ENCODE data around the gene NLN. TPM values are rescaled to one million over a fixed set of nuclear protein-coding genes. Genes with fewer than 3 reads are reported as not detected.

Gene NLN
- total RNA-seq, 1 donor from 2014 or later, result 94.3 TPM

GRCh38 chr5:65750938-65751337 lies 28.9 kb downstream of the NLN start:
- Mint-ChIP-seq H3K9me3 (peaks cover 10% of the 10 kb centered on the region), H3K36me3 (peaks cover 11% of the 10 kb centered on the region), H3K27me3 (ENCODE audit: insufficient read depth, low read depth) (no peaks in the 10 kb centered on the region), H3K27ac (no peak overlapping the region), H3K4me3 (no peak overlapping the region), H3K4me1 (no peaks in the 10 kb centered on the region)
- no peak for DNase-seq (ENCODE audit: low spot score)
- Histone ChIP-seq H2AFZ (replicated peaks) (no peak overlapping the region), H3K9ac (no peak overlapping the region), H4K20me1 (ENCODE audit: low read depth) (peaks cover 25% of the 10 kb centered on the region), H3K36me3 (no peaks in the 10 kb centered on the region), H3K4me3 (no peak overlapping the region), H3F3A (ENCODE audit: low read depth) (no peaks in the 10 kb centered on the region), H3K4me2 (no peak overlapping the region), H3K27me3 (no peaks in the 10 kb centered on the region), H3K9me3 (ENCODE audit: low read depth) (no peaks in the 10 kb centered on the region), H3K4me1 (no peaks in the 10 kb centered on the region), H3K27ac (no peak overlapping the region), H3K79me2 (ENCODE audit: low read depth) (peaks cover 98% of the 10 kb centered on the region)
- TF ChIP-seq, protein P1, sequence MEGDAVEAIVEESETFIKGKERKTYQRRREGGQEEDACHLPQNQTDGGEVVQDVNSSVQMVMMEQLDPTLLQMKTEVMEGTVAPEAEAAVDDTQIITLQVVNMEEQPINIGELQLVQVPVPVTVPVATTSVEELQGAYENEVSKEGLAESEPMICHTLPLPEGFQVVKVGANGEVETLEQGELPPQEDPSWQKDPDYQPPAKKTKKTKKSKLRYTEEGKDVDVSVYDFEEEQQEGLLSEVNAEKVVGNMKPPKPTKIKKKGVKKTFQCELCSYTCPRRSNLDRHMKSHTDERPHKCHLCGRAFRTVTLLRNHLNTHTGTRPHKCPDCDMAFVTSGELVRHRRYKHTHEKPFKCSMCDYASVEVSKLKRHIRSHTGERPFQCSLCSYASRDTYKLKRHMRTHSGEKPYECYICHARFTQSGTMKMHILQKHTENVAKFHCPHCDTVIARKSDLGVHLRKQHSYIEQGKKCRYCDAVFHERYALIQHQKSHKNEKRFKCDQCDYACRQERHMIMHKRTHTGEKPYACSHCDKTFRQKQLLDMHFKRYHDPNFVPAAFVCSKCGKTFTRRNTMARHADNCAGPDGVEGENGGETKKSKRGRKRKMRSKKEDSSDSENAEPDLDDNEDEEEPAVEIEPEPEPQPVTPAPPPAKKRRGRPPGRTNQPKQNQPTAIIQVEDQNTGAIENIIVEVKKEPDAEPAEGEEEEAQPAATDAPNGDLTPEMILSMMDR (IDR thresholded peaks at IDR 0.05), result no peak
- TF ChIP-seq EZH2phosphoT487 (IDR thresholded peaks at IDR 0.05) (no peak), EZH2 (IDR thresholded peaks at IDR 0.05) (no peak)

- Histone ChIP-seq H3K4me3 (no peak overlapping the region), H3K79me2 (ENCODE audit: low read depth) (peaks cover 97% of the 10 kb centered on the region), H3K36me3 (no peaks in the 10 kb centered on the region), H3K4me2 (no peak overlapping the region), H3K9me3 (ENCODE audit: low read depth) (no peaks in the 10 kb centered on the region), H4K20me1 (ENCODE audit: low read depth) (peaks cover 35% of the 10 kb centered on the region), H3K9ac (no peak overlapping the region), H3F3A (ENCODE audit: low read depth) (no peaks in the 10 kb centered on the region), H3K4me1 (no peaks in the 10 kb centered on the region), H3K27me3 (no peaks in the 10 kb centered on the region), H3K27ac (no peak overlapping the region), H2AFZ (replicated peaks) (no peak overlapping the region)
- no peaks in the 10 kb centered on the region for H3K4me1 Mint-ChIP-seq
- TF ChIP-seq EZH2 (IDR thresholded peaks at IDR 0.05) (no peak), EZH2phosphoT487 (IDR thresholded peaks at IDR 0.05) (no peak)
- TF ChIP-seq, protein P1 (IDR thresholded peaks at IDR 0.05), result no peak
- no peak for DNase-seq (ENCODE audit: low spot score)
- no peaks in the 10 kb centered on the region for H3K27me3 Mint-ChIP-seq (ENCODE audit: insufficient read depth, low read depth)
- H3K4me3 Mint-ChIP-seq, result no peak overlapping the region
- peaks cover 1% of the 10 kb centered on the region for H3K9me3 Mint-ChIP-seq
- peaks cover under 1% of the 10 kb centered on the region for H3K36me3 Mint-ChIP-seq
- no peak overlapping the region for H3K27ac Mint-ChIP-seq
Measured at GRCh38 chr5:65753189-65753588, 31.2 kb downstream of the NLN start.

GRCh38 chr5:65758546-65759144 lies 36.6 kb downstream of the NLN start:
- Mint-ChIP-seq H3K9me3 (no peaks in the 10 kb centered on the region), H3K4me1 (no peaks in the 10 kb centered on the region), H3K36me3 (peaks cover 9% of the 10 kb centered on the region), H3K27me3 (ENCODE audit: insufficient read depth, low read depth) (no peaks in the 10 kb centered on the region), H3K4me3 (no peak overlapping the region), H3K27ac (no peak overlapping the region)
- Histone ChIP-seq H3F3A (ENCODE audit: low read depth) (no peaks in the 10 kb centered on the region), H3K36me3 (peaks cover 7% of the 10 kb centered on the region), H3K27me3 (no peaks in the 10 kb centered on the region), H3K9ac (no peak overlapping the region), H4K20me1 (ENCODE audit: low read depth) (peaks cover 23% of the 10 kb centered on the region), H3K4me1 (no peaks in the 10 kb centered on the region), H2AFZ (replicated peaks) (no peak overlapping the region), H3K79me2 (ENCODE audit: low read depth) (peaks cover 43% of the 10 kb centered on the region), H3K27ac (no peak overlapping the region), H3K4me3 (no peak overlapping the region), H3K9me3 (ENCODE audit: low read depth) (no peaks in the 10 kb centered on the region), H3K4me2 (no peak overlapping the region)
- DNase-seq (ENCODE audit: low spot score), result no peak
- TF ChIP-seq EZH2 (IDR thresholded peaks at IDR 0.05), result no peak
- TF ChIP-seq, protein P1 (IDR thresholded peaks at IDR 0.05), result no peak
- TF ChIP-seq EZH2phosphoT487 (IDR thresholded peaks at IDR 0.05), result no peak

Measured in neural progenitor cell (in vitro differentiated cells).